ENCODE measurements around the gene GNL1. TPM values are rescaled to one million over a fixed set of nuclear protein-coding genes. Genes with fewer than 3 reads are reported as not detected.

GNL1 gene
- total and polyA plus RNA-seq, 9 of the 15 experiments (the other 6 are each of a cell fraction or from before 2014, with no cell fraction given): 0.73 to 112 (median 58.0) TPM

GRCh38 chr6:30556906-30557682 lies 805 bp upstream of the GNL1 start, which contains the start of gene PRR3 (continued):
- TF ChIP-seq IRF9 (tag; IDR thresholded peaks at IDR 0.05) (no peak), BCOR (IDR thresholded peaks at IDR 0.05) (no peak), BACH1 (tag; IDR thresholded peaks at IDR 0.05) (no peak), HDAC2 (IDR thresholded peaks at IDR 0.05) (peak; percentile 82; the same call in 1 of the 2 replicates), PCBP2 (IDR thresholded peaks at IDR 0.05; ENCODE audit: low read depth, low read length, poor library complexity, severe bottlenecking) (no peak), JUND (IDR thresholded peaks at IDR 0.05; ENCODE audit: borderline replicate concordance, low read depth, low read length) (peak; percentile 43), JUND (tag; IDR thresholded peaks at IDR 0.05; ENCODE audit: borderline replicate concordance, low read depth, low read length) (no peak), ILF3 (IDR thresholded peaks at IDR 0.05; ENCODE audit: borderline replicate concordance) (no peak), NCOA4 (IDR thresholded peaks at IDR 0.05; ENCODE audit: partially characterized antibody) (no peak), NCOA2 (IDR thresholded peaks at IDR 0.05; ENCODE audit: partially characterized antibody in 2 of 2) (no peak), CSDE1 (IDR thresholded peaks at IDR 0.05) (peak in 1 of 2 experiments; percentile 99; a peak in 3 of 4 replicates), TEAD4 (IDR thresholded peaks at IDR 0.05; ENCODE audit: low read length) (peak; percentile 64), TEAD4 (CRISPR knock-in tag; IDR thresholded peaks at IDR 0.05; ENCODE audit: borderline replicate concordance) (peak; percentile 45; the same call in 1 of the 2 replicates), FIP1L1 (IDR thresholded peaks at IDR 0.05; ENCODE audit: low read depth, low read length, poor library complexity, severe bottlenecking) (peak; percentile 38)
- TF ChIP-seq, protein P1, sequence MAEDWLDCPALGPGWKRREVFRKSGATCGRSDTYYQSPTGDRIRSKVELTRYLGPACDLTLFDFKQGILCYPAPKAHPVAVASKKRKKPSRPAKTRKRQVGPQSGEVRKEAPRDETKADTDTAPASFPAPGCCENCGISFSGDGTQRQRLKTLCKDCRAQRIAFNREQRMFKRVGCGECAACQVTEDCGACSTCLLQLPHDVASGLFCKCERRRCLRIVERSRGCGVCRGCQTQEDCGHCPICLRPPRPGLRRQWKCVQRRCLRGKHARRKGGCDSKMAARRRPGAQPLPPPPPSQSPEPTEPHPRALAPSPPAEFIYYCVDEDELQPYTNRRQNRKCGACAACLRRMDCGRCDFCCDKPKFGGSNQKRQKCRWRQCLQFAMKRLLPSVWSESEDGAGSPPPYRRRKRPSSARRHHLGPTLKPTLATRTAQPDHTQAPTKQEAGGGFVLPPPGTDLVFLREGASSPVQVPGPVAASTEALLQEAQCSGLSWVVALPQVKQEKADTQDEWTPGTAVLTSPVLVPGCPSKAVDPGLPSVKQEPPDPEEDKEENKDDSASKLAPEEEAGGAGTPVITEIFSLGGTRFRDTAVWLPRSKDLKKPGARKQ (CRISPR knock-in tag; IDR thresholded peaks at IDR 0.05): no peak
- TF ChIP-seq, protein P2, sequence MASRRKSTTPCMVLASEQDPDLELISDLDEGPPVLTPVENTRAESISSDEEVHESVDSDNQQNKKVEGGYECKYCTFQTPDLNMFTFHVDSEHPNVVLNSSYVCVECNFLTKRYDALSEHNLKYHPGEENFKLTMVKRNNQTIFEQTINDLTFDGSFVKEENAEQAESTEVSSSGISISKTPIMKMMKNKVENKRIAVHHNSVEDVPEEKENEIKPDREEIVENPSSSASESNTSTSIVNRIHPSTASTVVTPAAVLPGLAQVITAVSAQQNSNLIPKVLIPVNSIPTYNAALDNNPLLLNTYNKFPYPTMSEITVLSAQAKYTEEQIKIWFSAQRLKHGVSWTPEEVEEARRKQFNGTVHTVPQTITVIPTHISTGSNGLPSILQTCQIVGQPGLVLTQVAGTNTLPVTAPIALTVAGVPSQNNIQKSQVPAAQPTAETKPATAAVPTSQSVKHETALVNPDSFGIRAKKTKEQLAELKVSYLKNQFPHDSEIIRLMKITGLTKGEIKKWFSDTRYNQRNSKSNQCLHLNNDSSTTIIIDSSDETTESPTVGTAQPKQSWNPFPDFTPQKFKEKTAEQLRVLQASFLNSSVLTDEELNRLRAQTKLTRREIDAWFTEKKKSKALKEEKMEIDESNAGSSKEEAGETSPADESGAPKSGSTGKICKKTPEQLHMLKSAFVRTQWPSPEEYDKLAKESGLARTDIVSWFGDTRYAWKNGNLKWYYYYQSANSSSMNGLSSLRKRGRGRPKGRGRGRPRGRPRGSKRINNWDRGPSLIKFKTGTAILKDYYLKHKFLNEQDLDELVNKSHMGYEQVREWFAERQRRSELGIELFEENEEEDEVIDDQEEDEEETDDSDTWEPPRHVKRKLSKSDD (conservative IDR thresholded peaks at IDR 0.05; ENCODE audit: low read length): no peak

All from K562 (cell line).